SU-DHL-6 (cell line): ENCODE data around the gene NABP1.

Experiments
- H2AFZ ChIP-seq: fragments of 200-600 bp; sonication (generic); 2 replicates; pipeline ENCODE4 v1.6.1; 2014; ENCODE audit warnings: low read depth, mild to moderate bottlenecking, moderate library complexity, mixed read lengths, antibody characterized with exemption, low read length; ENCODE audit not compliant: severe bottlenecking
- H3F3A ChIP-seq: fragments of 200-600 bp; shearing (Covaris generic); 2 replicates; pipeline ENCODE4 v1.6.0; 2016; ENCODE audit warnings: antibody characterized with exemption, mild to moderate bottlenecking; ENCODE audit not compliant: insufficient read depth
- H3K27ac ChIP-seq: fragments of 200-600 bp; sonication (generic); 2 replicates; pipeline ENCODE4 v1.5.1; 2016; ENCODE audit warnings: low read depth, mild to moderate bottlenecking, low read length, moderate library complexity, mixed read lengths
- H3K27me3 ChIP-seq: fragments of 200-600 bp; sonication (generic), shearing (Covaris generic); 2 replicates; pipeline ENCODE4 v1.6.0; 2014; ENCODE audit warnings: mild to moderate bottlenecking, low read length
- H3K36me3 ChIP-seq: fragments of 200-600 bp; sonication (generic); 2 replicates; pipeline ENCODE4 v1.6.1; 2014; ENCODE audit warnings: mild to moderate bottlenecking, low read length, mixed read lengths
- H3K4me2 ChIP-seq: fragments of 300-600, 200-600 bp; shearing (Covaris generic), sonication (generic); 2 replicates; pipeline ENCODE4 v1.6.0; 2014; ENCODE audit warnings: low read length, low read depth, mild to moderate bottlenecking; ENCODE audit not compliant: poor library complexity, severe bottlenecking
- H3K4me3 ChIP-seq: fragments of 200-600 bp; sonication (generic); 2 replicates; pipeline ENCODE4 v1.5.1; 2014; ENCODE audit warnings: antibody characterized with exemption, low read length, mild to moderate bottlenecking, mixed read lengths; ENCODE audit not compliant: insufficient read depth, poor library complexity, severe bottlenecking
- H3K79me2 ChIP-seq: fragments of 200-600 bp; sonication (generic); 2 replicates; pipeline ENCODE4 v1.6.1; 2014; ENCODE audit warnings: mild to moderate bottlenecking, low read length, moderate library complexity; ENCODE audit not compliant: insufficient read depth
- H3K9ac ChIP-seq: fragments of 200-600 bp; sonication (generic); 2 replicates; pipeline ENCODE4 v1.7.0; 2014; ENCODE audit warnings: mild to moderate bottlenecking, low read length
- H3K9me2 ChIP-seq: fragments of 200-600 bp; sonication (generic); replicated peaks from 2 replicates; pipeline ENCODE4 v1.6.1; 2014; ENCODE audit warnings: low read length; ENCODE audit not compliant: insufficient read depth
- H3K9me3 ChIP-seq: fragments of 200-600 bp; sonication (generic); 2 replicates; pipeline ENCODE4 v1.6.1; 2014; ENCODE audit warnings: low read length, mixed read lengths; ENCODE audit not compliant: insufficient read depth
- H4K20me1 ChIP-seq: fragments of 200-600 bp; sonication (generic); 2 replicates; pipeline ENCODE4 v1.6.1; 2014; ENCODE audit warnings: low read depth, mild to moderate bottlenecking, antibody characterized with exemption, low read length, moderate library complexity, mixed read lengths
- CTCF ChIP-seq: fragments of 200-600 bp; sonication (generic); IDR thresholded peaks from one replicate; pipeline ENCODE4 v1.5.1; 2017; ENCODE audit warnings: antibody characterized with exemption, mild to moderate bottlenecking, low read length, moderate library complexity; ENCODE audit not compliant: insufficient read depth, poor library complexity, severe bottlenecking
- EZH2phosphoT487 ChIP-seq: fragments of 200-600 bp; sonication (generic), shearing (Covaris generic); conservative IDR thresholded peaks from 2 replicates; pipeline ENCODE4 v1.6.1; 2018; ENCODE audit warnings: mild to moderate bottlenecking, antibody characterized with exemption, low read length, moderate library complexity, mixed read lengths

The NABP1 gene

DNA sequence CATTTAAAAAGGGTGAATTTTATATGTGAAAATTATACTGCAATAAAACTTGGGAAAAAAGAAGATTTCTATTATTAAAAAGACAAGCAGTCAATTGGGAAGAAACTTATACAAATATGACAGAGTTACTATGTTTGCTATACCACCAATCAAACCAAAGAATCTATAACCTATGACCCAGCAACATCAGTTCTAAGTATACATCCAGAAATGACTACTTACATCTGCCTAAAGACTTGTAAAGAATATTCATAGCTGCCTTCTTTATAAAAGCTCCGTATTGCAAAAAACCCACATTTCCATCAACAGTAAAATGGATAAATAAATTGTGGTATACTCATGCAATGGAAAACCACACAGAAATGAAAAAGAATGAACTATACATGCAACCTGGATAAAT, 32.9 kb upstream of the NABP1 start:
- H3K4me2 ChIP-seq, result no peak overlapping the region

DNA sequence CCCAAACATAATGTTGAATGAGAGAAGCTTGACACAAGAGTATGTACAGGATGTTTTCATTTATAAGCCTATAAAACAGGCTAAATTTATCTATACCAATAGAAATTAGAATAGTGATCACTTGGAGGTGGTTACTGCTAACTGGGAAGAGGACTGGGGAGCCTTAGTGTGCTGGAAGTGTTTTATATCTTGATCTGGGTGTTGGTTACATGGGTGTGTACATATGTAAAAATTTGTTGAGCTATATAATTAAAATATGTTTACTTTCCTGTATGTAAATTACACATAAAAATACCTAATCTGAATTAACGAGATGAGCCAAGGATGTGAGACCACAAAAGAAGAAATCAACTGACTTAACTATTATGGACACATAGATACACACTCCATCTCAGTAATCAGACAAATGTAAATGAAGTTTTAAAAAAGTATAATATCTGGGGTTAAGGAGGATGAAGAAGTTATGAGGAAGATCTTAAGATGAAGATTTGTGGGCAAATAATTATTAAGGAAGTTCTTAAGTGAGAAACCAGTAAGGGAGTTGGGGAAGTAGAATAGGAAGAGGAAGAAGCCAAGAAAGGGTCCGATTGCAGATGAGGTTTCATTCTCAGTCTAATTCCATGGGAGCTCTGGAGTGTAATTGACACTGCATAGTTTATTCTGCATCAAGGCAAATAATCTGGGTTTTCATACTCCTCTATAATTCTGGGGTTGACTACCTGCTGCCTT, 32.3 kb upstream of the NABP1 start:
- H3K9ac ChIP-seq, result no peak overlapping the region
- no peaks in the 10 kb centered on the region for H3K79me2 ChIP-seq
- H3K4me2 ChIP-seq, result no peak overlapping the region
- H2AFZ ChIP-seq, result no peak overlapping the region
- no peaks in the 10 kb centered on the region for H3K36me3 ChIP-seq
- no peak overlapping the region for H3K27ac ChIP-seq
- H3K4me3 ChIP-seq, result no peak overlapping the region
- no peaks in the 10 kb centered on the region for H3K9me2 ChIP-seq
- TF ChIP-seq EZH2phosphoT487 (no peak), CTCF (no peak)
- H3K27me3 ChIP-seq, result no peaks in the 10 kb centered on the region
- H3F3A ChIP-seq, result no peaks in the 10 kb centered on the region
- no peaks in the 10 kb centered on the region for H3K9me3 ChIP-seq
- H4K20me1 ChIP-seq, result no peaks in the 10 kb centered on the region

More for the DNA sequence above, 32.9 kb upstream of the NABP1 start:
- Histone ChIP-seq H4K20me1 (no peaks in the 10 kb centered on the region), H3K79me2 (no peaks in the 10 kb centered on the region), H3K9me3 (no peaks in the 10 kb centered on the region), H3K36me3 (no peaks in the 10 kb centered on the region), H3K9me2 (no peaks in the 10 kb centered on the region), H3K9ac (no peak overlapping the region), H3K27me3 (no peaks in the 10 kb centered on the region), H2AFZ (no peak overlapping the region), H3F3A (no peaks in the 10 kb centered on the region), H3K27ac (no peak overlapping the region), H3K4me3 (no peak overlapping the region)
- TF ChIP-seq EZH2phosphoT487 (no peak), CTCF (no peak)

DNA sequence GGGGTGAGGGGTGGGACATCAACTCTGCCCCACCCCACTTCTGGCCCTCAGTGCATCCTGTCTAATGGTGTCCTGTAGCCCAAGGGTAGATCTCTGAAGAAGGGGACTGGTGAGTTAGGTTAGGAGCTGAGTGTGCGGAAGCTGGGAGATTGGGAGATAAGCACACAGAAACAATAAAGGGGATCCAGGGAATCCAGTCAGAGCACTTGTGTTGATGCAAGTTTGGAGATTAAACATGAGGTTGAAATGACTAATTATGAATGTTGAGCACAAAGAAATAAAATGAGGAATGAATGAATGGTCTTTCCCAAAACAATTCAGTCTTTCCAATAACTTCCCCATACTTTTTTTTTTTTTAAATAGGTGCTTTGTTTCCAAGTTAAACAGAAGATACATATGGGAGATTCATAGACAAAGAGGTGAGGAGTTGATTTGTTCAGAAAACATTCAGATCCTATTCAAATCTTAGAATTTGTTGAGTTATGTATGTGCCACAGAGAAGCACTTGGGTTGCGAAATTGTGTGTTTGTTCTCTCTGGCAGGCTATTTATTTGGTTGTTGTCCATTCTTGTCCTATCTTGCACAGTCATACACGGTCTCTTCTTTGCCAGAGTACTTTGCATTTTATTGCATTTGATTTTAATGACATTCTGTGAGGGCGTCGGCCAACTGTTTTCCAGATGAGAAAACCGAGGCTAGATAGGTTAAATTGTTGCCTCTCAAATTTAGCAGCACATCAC, 31.6 kb upstream of the NABP1 start:
- no peaks in the 10 kb centered on the region for H3K9me3 ChIP-seq
- no peak overlapping the region for H3K27ac ChIP-seq
- H3K9me2 ChIP-seq, result no peaks in the 10 kb centered on the region
- no peak overlapping the region for H3K4me3 ChIP-seq
- H3K27me3 ChIP-seq, result no peaks in the 10 kb centered on the region
- H3K36me3 ChIP-seq, result no peaks in the 10 kb centered on the region
- H3K9ac ChIP-seq, result no peak overlapping the region
- no peaks in the 10 kb centered on the region for H3F3A ChIP-seq
- H3K4me2 ChIP-seq, result no peak overlapping the region
- H3K79me2 ChIP-seq, result no peaks in the 10 kb centered on the region
- TF ChIP-seq CTCF, result no peak
- no peaks in the 10 kb centered on the region for H4K20me1 ChIP-seq
- H2AFZ ChIP-seq, result no peak overlapping the region
